Esophagus squamous epithelium (tissue), 4 donors: ENCODE data around the gene COASY.

ENCODE experiments used
- POLR2A ChIP-seq, 4 donors: fragments of 450-650 bp; IDR thresholded peaks; one replicate each; pipeline ENCODE4 v1.6.1; 2017; ENCODE audit warnings: antibody characterized with exemption in 4 of 4, mild to moderate bottlenecking in 4 of 4, moderate library complexity in 3 of 4
- TF ChIP-seq, protein P1 (sequence below), 6 experiments: fragments of 450-650 bp in 4 of 6; fragments of 200-600 bp in 2 of 6; sonication (generic) in 2 of 6; IDR thresholded peaks; one replicate each; pipeline ENCODE4 v1.5.1; 2016 to 2019; ENCODE audit warnings: antibody characterized with exemption in 6 of 6, mild to moderate bottlenecking in 4 of 6, moderate library complexity in 4 of 6

DNA sequence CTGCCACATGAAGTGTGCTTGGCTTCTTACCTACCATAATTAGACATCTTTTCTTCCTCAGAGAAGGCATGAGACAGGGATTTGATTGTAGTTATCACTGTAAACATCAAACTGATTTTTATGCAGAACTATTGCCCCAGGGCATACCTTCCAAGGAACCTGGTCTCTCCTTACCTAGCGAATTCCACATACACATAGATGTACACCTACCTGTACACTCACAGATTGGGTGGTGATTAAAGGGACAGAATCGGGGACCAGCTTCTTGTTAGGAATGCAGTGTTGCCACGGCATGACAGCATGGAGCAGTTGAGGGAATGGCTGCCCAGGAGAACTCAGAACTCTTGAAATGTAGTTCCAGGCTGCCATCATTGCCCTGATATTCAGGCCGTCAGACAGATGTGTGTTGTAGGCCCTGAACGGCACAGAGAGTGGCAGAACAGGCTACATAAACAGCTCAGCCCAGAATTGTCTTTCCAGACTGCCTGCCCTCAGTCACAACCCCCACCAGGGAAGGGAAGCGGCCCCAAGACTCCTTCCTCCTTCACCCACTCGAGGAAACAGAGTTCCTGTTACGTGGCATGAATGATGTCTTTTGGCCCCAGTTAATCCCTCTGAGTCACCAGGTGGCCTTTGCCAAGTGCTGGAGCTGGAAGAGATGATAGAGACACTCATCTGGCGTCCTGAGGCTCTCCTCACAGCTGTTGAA is 43.7 kb upstream of the COASY start:
- TF ChIP-seq, protein P1, sequence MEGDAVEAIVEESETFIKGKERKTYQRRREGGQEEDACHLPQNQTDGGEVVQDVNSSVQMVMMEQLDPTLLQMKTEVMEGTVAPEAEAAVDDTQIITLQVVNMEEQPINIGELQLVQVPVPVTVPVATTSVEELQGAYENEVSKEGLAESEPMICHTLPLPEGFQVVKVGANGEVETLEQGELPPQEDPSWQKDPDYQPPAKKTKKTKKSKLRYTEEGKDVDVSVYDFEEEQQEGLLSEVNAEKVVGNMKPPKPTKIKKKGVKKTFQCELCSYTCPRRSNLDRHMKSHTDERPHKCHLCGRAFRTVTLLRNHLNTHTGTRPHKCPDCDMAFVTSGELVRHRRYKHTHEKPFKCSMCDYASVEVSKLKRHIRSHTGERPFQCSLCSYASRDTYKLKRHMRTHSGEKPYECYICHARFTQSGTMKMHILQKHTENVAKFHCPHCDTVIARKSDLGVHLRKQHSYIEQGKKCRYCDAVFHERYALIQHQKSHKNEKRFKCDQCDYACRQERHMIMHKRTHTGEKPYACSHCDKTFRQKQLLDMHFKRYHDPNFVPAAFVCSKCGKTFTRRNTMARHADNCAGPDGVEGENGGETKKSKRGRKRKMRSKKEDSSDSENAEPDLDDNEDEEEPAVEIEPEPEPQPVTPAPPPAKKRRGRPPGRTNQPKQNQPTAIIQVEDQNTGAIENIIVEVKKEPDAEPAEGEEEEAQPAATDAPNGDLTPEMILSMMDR (IDR thresholded peaks at IDR 0.05), result no peak
- TF ChIP-seq POLR2A (IDR thresholded peaks at IDR 0.05), result no peak
